OCI-LY7 (cell line): ENCODE measurements around the gene FADS6. TPM values are rescaled to one million over a fixed set of nuclear protein-coding genes. Genes with fewer than 3 reads are reported as not detected.

ENCODE experiments used
- BruUV-seq: library from RNA; stranded (reverse); fragments of 400-500 nt; replicated peaks from 2 replicates; lab custom pipeline; 2021; lab: Mats Ljungman, UMichigan
- CTCF ChIA-PET: fragments of 300-600 bp; sonication (Branson Sonifier 250); formaldehyde crosslinking; loops from one replicate; lab custom pipeline; 2022; ENCODE audit warnings: antibody characterized with exemption; ENCODE audit not compliant: unreplicated experiment; lab: Charles Lee
- POLR2A ChIA-PET: fragments of 300-600 bp; sonication (Branson Sonifier 250); formaldehyde crosslinking; loops from one replicate; lab custom pipeline; 2022; ENCODE audit warnings: antibody characterized with exemption; lab: Charles Lee
- DNase-seq: peaks from one replicate; pipeline ENCODE4 v3.0.0-alpha.2; 2015; ENCODE audit warnings: low spot score
- H2AFZ ChIP-seq: fragments of 200-600 bp; sonication (generic), shearing (Covaris generic); 2 replicates; pipeline ENCODE4 v1.6.1; 2014; ENCODE audit warnings: mild to moderate bottlenecking, antibody characterized with exemption, low read length, moderate library complexity
- H3K27ac ChIP-seq: fragments of 200-600 bp; sonication (generic); 2 replicates; pipeline ENCODE4 v1.5.1; 2014; ENCODE audit warnings: mixed run types, low read depth, mild to moderate bottlenecking, moderate library complexity, low read length, inconsistent platforms; ENCODE audit not compliant: poor library complexity, severe bottlenecking
- H3K36me3 ChIP-seq: fragments of 200-600 bp; sonication (generic); 2 replicates; pipeline ENCODE4 v1.6.1; 2014; ENCODE audit warnings: mild to moderate bottlenecking, antibody characterized with exemption, low read length, moderate library complexity, mixed read lengths; ENCODE audit not compliant: insufficient read depth
- H3K4me1 ChIP-seq: fragments of 200-600 bp; sonication (generic); 2 replicates; pipeline ENCODE4 v1.5.1; 2014; ENCODE audit warnings: mild to moderate bottlenecking, low read length; ENCODE audit not compliant: insufficient read depth, poor library complexity, severe bottlenecking
- H3K4me2 ChIP-seq: fragments of 200-600 bp; sonication (generic); 2 replicates; pipeline ENCODE4 v1.6.1; 2014; ENCODE audit warnings: mild to moderate bottlenecking, low read length
- H3K4me3 ChIP-seq: fragments of 200-600 bp; sonication (generic); 2 replicates; pipeline ENCODE4 v1.5.1; 2014; ENCODE audit warnings: mild to moderate bottlenecking, low read depth, low read length; ENCODE audit not compliant: poor library complexity, severe bottlenecking
- H3K79me2 ChIP-seq: fragments of 200-600 bp; sonication (generic); 2 replicates; pipeline ENCODE4 v1.6.1; 2016; ENCODE audit warnings: low read depth, mild to moderate bottlenecking, low read length, moderate library complexity, mixed read lengths; ENCODE audit not compliant: insufficient read depth
- H3K9me2 ChIP-seq: fragments of 200-600 bp; sonication (generic); 2 replicates; pipeline ENCODE4 v1.6.1; 2016; ENCODE audit warnings: mild to moderate bottlenecking, low read length, mixed read lengths; ENCODE audit not compliant: insufficient read depth
- H3K9me3 ChIP-seq: fragments of 200-600 bp; sonication (generic); 2 replicates; pipeline ENCODE4 v1.6.1; 2014; ENCODE audit warnings: mild to moderate bottlenecking, mixed run types, low read length, mixed read lengths
- H4K20me1 ChIP-seq: fragments of 200-600 bp; sonication (generic); 2 replicates; pipeline ENCODE4 v1.6.1; 2014; ENCODE audit warnings: mild to moderate bottlenecking, antibody characterized with exemption, low read length, moderate library complexity, mixed read lengths; ENCODE audit not compliant: insufficient read depth
- EZH2phosphoT487 ChIP-seq: fragments of 200-600 bp; sonication (generic); IDR thresholded peaks from 2 replicates; pipeline ENCODE4 v1.6.1; 2018; ENCODE audit warnings: low read depth, borderline replicate concordance, mild to moderate bottlenecking, mixed run types, antibody characterized with exemption, low read length, moderate library complexity, mixed read lengths
- intact Hi-C: fragments of 100-400 bp; cut with micrococcal nuclease; formaldehyde crosslinking; loops from one replicate; pipeline ENCODE4 v1.10.0; 2022; ENCODE audit not compliant: unreplicated experiment
- total RNA-seq, 2 experiments: library from RNA; depleted of rRNA in 1 of 2; stranded (reverse); fragments of >200 nt in 1 of 2; shearing (Covaris generic) in 1 of 2; gene quantifications; 2 replicates each; pipeline ENCODE4 v1.2.3, GENCODE V29; 2014 to 2022
- TF ChIP-seq, protein P1 (sequence below): fragments of 200-600 bp; sonication (generic); conservative IDR thresholded peaks from 2 replicates; pipeline ENCODE4 v1.5.1; 2014; ENCODE audit warnings: mild to moderate bottlenecking, antibody characterized with exemption, low read length, moderate library complexity, mixed read lengths

The FADS6 gene
- total RNA-seq, 2 experiments from 2014 or later: not detected

DNA sequence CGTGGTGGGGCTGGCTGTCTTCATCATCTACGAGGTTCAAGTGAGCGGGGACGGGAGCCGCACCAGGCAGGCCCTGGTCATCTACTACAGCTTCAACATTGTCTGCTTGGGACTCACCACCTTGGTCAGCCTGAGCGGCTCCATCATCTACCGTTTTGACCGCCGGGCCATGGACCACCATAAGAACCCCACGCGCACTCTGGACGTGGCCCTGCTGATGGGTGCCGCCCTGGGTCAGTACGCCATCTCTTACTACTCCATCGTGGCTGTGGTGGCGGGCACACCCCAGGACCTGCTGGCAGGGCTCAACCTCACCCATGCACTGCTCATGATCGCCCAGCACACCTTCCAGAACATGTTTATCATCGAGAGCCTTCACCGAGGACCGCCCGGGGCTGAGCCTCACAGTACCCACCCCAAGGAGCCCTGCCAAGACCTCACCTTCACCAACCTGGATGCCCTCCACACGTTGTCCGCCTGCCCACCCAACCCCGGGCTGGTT is 37.2 kb upstream of the FADS6 start:
- BruUV-seq: no TSS peak
- Histone ChIP-seq H3K36me3 (no peaks in the 10 kb centered on the region), H3K27ac (no peak overlapping the region), H3K79me2 (no peaks in the 10 kb centered on the region), H3K9me2 (no peaks in the 10 kb centered on the region), H3K4me3 (no peak overlapping the region), H3K9me3 (no peaks in the 10 kb centered on the region), H3K4me2 (no peak overlapping the region), H4K20me1 (no peaks in the 10 kb centered on the region), H2AFZ (no peak overlapping the region), H3K4me1 (no peaks in the 10 kb centered on the region)
- DNase-seq: no peak
- intact Hi-C loops: no loop called here
- TF ChIP-seq, protein P1, sequence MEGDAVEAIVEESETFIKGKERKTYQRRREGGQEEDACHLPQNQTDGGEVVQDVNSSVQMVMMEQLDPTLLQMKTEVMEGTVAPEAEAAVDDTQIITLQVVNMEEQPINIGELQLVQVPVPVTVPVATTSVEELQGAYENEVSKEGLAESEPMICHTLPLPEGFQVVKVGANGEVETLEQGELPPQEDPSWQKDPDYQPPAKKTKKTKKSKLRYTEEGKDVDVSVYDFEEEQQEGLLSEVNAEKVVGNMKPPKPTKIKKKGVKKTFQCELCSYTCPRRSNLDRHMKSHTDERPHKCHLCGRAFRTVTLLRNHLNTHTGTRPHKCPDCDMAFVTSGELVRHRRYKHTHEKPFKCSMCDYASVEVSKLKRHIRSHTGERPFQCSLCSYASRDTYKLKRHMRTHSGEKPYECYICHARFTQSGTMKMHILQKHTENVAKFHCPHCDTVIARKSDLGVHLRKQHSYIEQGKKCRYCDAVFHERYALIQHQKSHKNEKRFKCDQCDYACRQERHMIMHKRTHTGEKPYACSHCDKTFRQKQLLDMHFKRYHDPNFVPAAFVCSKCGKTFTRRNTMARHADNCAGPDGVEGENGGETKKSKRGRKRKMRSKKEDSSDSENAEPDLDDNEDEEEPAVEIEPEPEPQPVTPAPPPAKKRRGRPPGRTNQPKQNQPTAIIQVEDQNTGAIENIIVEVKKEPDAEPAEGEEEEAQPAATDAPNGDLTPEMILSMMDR: no peak
- TF ChIP-seq EZH2phosphoT487: no peak
- ChIA-PET POLR2A (no interaction called here), CTCF (no interaction called here)

GRCh38 chr17:74928786-74929185 is 35.4 kb upstream of the FADS6 start:
- CTCF ChIA-PET: interaction anchor here (0.6 to 0.7 kb wide), 2 partner anchors 32 to 33 kb away, joined by 3 read pairs; no protein-coding TSS in a partner anchor

DNA sequence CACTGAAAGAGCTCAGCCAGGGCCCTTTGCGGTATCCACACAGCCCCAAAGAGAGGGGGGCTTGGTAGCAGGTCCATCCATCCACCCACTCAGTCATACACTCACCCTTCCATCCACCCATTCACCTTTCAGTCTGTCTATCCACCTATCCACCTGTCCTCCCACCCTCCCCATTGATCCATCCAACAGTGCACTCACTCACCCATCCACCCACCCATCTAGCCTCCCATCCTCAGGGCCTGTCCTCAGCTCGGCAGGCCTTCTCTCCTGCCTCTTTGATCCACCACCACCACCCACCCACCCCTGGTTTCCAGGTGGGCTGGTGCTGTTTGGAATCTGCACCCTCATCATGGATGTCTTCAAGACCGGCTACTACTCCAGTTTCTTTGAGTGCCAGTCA is 31.8 kb upstream of the FADS6 start:
- TF ChIP-seq, protein P1: no peak
- TF ChIP-seq EZH2phosphoT487: no peak
- Histone ChIP-seq H3K9me2 (no peaks in the 10 kb centered on the region), H3K79me2 (no peaks in the 10 kb centered on the region), H3K9me3 (no peaks in the 10 kb centered on the region), H4K20me1 (no peaks in the 10 kb centered on the region), H2AFZ (no peak overlapping the region), H3K4me3 (no peak overlapping the region), H3K36me3 (no peaks in the 10 kb centered on the region), H3K4me2 (no peak overlapping the region), H3K27ac (no peak overlapping the region), H3K4me1 (no peaks in the 10 kb centered on the region)
- intact Hi-C loops: no loop called here
- BruUV-seq: no TSS peak
- no peak for DNase-seq
- ChIA-PET CTCF (interaction anchor here (0.6 to 1.4 kb wide), 2 partner anchors 10 to 36 kb away, joined by 5 to 7 read pairs; no protein-coding TSS in a partner anchor), POLR2A (no interaction called here)

More at GRCh38 chr17:74928786-74929185, 35.4 kb upstream of the FADS6 start:
- no peaks in the 10 kb centered on the region for H4K20me1 ChIP-seq
- no peaks in the 10 kb centered on the region for H3K9me3 ChIP-seq
- no peak for TF ChIP-seq EZH2phosphoT487
- TF ChIP-seq, protein P1: no peak
- H2AFZ ChIP-seq: no peak overlapping the region
- no peak overlapping the region for H3K4me2 ChIP-seq
- no peaks in the 10 kb centered on the region for H3K79me2 ChIP-seq
- H3K9me2 ChIP-seq: no peaks in the 10 kb centered on the region
- H3K4me1 ChIP-seq: no peaks in the 10 kb centered on the region
- DNase-seq: no peak
- no peak overlapping the region for H3K27ac ChIP-seq
- H3K4me3 ChIP-seq: no peak overlapping the region
- BruUV-seq: no TSS peak
- intact Hi-C loops: no loop called here
- H3K36me3 ChIP-seq: no peaks in the 10 kb centered on the region
- POLR2A ChIA-PET: no interaction called here
